ENCODE measurements around the gene UBE2N.
A peak's percentile ranks its signal among the peaks of the same experiment; 100 is the strongest.
"Not testable (repeated sequence)": the region's sequence is repeated elsewhere in the genome, so short reads cannot be mapped to it uniquely, and the experiment has no call there.

UBE2N gene

GRCh38 chr12:93419388-93420034 lies 22.2 kb downstream of the UBE2N start:
- in situ Hi-C loops (cut with HindIII; ENCODE audit: low pct_unique_long_range_greater_than_20kb, low sequenced_read_pairs), result no loop called here
- no peak for TF ChIP-seq JUND (IDR thresholded peaks at IDR 0.05; ENCODE audit: low read depth)
- DNase-seq (ENCODE audit: low read depth in 1 of 2, low spot score in 1 of 2), result peak; percentile 35 to 72

GRCh38 chr12:93417967-93418480 lies 23.7 kb downstream of the UBE2N start:
- in situ Hi-C loops (cut with HindIII; ENCODE audit: low pct_unique_long_range_greater_than_20kb, low sequenced_read_pairs), result no loop called here
- DNase-seq (ENCODE audit: low read depth in 1 of 2, low spot score in 1 of 2), result no peak
- no peak for TF ChIP-seq JUND (IDR thresholded peaks at IDR 0.05; ENCODE audit: low read depth)

GRCh38 chr12:93415723-93416464 lies 25.9 kb downstream of the UBE2N start:
- DNase-seq (ENCODE audit: low read depth in 1 of 2, low spot score in 1 of 2), result no peak
- in situ Hi-C loops (cut with HindIII; ENCODE audit: low pct_unique_long_range_greater_than_20kb, low sequenced_read_pairs), result no loop called here
- no peak for TF ChIP-seq JUND (IDR thresholded peaks at IDR 0.05; ENCODE audit: low read depth)

- DNase-seq (ENCODE audit: low read depth in 1 of 2, low spot score in 1 of 2), result peak in 1 of 2 experiments; percentile 36
- TF ChIP-seq JUND (IDR thresholded peaks at IDR 0.05; ENCODE audit: low read depth), result peak; percentile 5; the same call in 1 of the 2 replicates
- in situ Hi-C loops (cut with HindIII; ENCODE audit: low pct_unique_long_range_greater_than_20kb, low sequenced_read_pairs), result no loop called here
Measured at GRCh38 chr12:93413064-93413463, 28.7 kb downstream of the UBE2N start.

GRCh38 chr12:93412396-93412795 lies 29.4 kb downstream of the UBE2N start:
- TF ChIP-seq JUND (IDR thresholded peaks at IDR 0.05; ENCODE audit: low read depth), result 0 out of 2 replicates have a peak, but pooled peaks have one; percentile 17
- peak in 1 of 2 experiments; percentile 58 for DNase-seq (ENCODE audit: low read depth in 1 of 2, low spot score in 1 of 2)
- in situ Hi-C loops (cut with HindIII; ENCODE audit: low pct_unique_long_range_greater_than_20kb, low sequenced_read_pairs), result not testable (repeated sequence)

GRCh38 chr12:93411060-93411459 lies 30.7 kb downstream of the UBE2N start:
- in situ Hi-C loops (cut with HindIII; ENCODE audit: low pct_unique_long_range_greater_than_20kb, low sequenced_read_pairs), result not testable (repeated sequence)
- DNase-seq (ENCODE audit: low read depth in 1 of 2, low spot score in 1 of 2), result peak in 1 of 2 experiments; percentile 36

- in situ Hi-C loops (cut with HindIII; ENCODE audit: low pct_unique_long_range_greater_than_20kb, low sequenced_read_pairs); DNase-seq (ENCODE audit: low read depth in 1 of 2, low spot score in 1 of 2): not testable (repeated sequence)
Measured at GRCh38 chr12:93409343-93410187, 32.2 kb downstream of the UBE2N start.

- no peak for DNase-seq (ENCODE audit: low read depth in 1 of 2, low spot score in 1 of 2)
- TF ChIP-seq JUND (IDR thresholded peaks at IDR 0.05; ENCODE audit: low read depth), result no peak
- in situ Hi-C loops (cut with HindIII; ENCODE audit: low pct_unique_long_range_greater_than_20kb, low sequenced_read_pairs), result no loop called here
Measured at GRCh38 chr12:93408813-93409212, 32.9 kb downstream of the UBE2N start.

- in situ Hi-C loops (cut with HindIII; ENCODE audit: low pct_unique_long_range_greater_than_20kb, low sequenced_read_pairs), result no loop called here
- no peak for DNase-seq (ENCODE audit: low read depth in 1 of 2, low spot score in 1 of 2)
- TF ChIP-seq JUND (IDR thresholded peaks at IDR 0.05; ENCODE audit: low read depth), result no peak
Measured at GRCh38 chr12:93407963-93408283, 33.8 kb downstream of the UBE2N start.

- TF ChIP-seq JUND (IDR thresholded peaks at IDR 0.05; ENCODE audit: low read depth), result no peak
- in situ Hi-C loops (cut with HindIII; ENCODE audit: low pct_unique_long_range_greater_than_20kb, low sequenced_read_pairs), result no loop called here
- DNase-seq (ENCODE audit: low read depth in 1 of 2, low spot score in 1 of 2), result no peak
Measured at GRCh38 chr12:93407054-93407962, 34.4 kb downstream of the UBE2N start.

- in situ Hi-C loops (cut with HindIII; ENCODE audit: low pct_unique_long_range_greater_than_20kb, low sequenced_read_pairs), result no loop called here
- TF ChIP-seq JUND (IDR thresholded peaks at IDR 0.05; ENCODE audit: low read depth), result no peak
- DNase-seq (ENCODE audit: low read depth in 1 of 2, low spot score in 1 of 2), result no peak
Measured at GRCh38 chr12:93404961-93405849, 36.5 kb downstream of the UBE2N start.
